ENCODE results near the gene WDR7. TPM values are rescaled to one million over a fixed set of nuclear protein-coding genes. Genes with fewer than 3 reads are reported as not detected.

WDR7 gene
- total RNA-seq, 1 experiment from 2014 or later, result 20.9 TPM

GRCh38 chr18:56716692-56717146 is 65.6 kb downstream of the WDR7 start:
- Histone ChIP-seq H3K4me3 (ENCODE audit: low read length) (no peak overlapping the region), H3K4me2 (ENCODE audit: low read depth, low read length, poor library complexity, severe bottlenecking) (no peak overlapping the region), H3K9me3 (ENCODE audit: low read length) (no peaks in the 10 kb centered on the region), H3K27ac (ENCODE audit: low read length) (no peak overlapping the region), H3K9me2 (replicated peaks; ENCODE audit: insufficient read depth, low read length) (no peaks in the 10 kb centered on the region), H3K36me3 (ENCODE audit: insufficient read depth, low read length) (no peaks in the 10 kb centered on the region), H2AFZ (ENCODE audit: low read length) (no peak overlapping the region), H3K4me1 (ENCODE audit: low read length) (peaks cover 5% of the 10 kb centered on the region; the same call in 1 of the 2 replicates), H3K79me2 (ENCODE audit: low read length) (no peaks in the 10 kb centered on the region), H3K27me3 (ENCODE audit: low read length) (no peaks in the 10 kb centered on the region), H4K20me1 (ENCODE audit: insufficient read depth, low read depth, low read length) (no peaks in the 10 kb centered on the region), H3K9ac (ENCODE audit: low read length) (no peak overlapping the region)
- DNase-seq, result no peak

DNA sequence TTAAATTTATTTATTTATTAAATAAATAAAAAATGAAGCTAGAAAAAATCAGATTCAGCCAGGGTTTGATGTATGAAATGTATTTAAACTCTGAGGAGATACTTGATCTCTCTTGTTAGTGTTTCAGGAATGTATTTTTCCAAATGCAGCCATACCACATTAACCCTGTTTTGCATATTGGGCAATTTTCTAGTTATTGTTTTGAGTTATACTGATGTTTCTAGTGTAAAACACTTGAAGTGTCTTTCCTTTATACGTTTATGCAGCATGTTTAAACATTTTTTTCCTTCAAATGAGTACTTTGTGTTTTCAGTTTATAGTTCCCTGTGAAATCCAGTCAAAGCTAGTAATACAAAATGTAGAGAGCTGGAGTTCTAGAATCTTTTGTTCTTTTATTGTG is 69.9 kb downstream of the WDR7 start:
- no peak overlapping the region for H2AFZ ChIP-seq (ENCODE audit: low read length)
- H3K9me3 ChIP-seq (ENCODE audit: low read length), result no peaks in the 10 kb centered on the region
- H3K4me1 ChIP-seq (ENCODE audit: low read length), result no peaks in the 10 kb centered on the region
- no peaks in the 10 kb centered on the region for H3K79me2 ChIP-seq (ENCODE audit: low read length)
- H3K36me3 ChIP-seq (ENCODE audit: insufficient read depth, low read length), result no peaks in the 10 kb centered on the region
- DNase-seq, result no peak
- no peak overlapping the region for H3K4me3 ChIP-seq (ENCODE audit: low read length)
- no peaks in the 10 kb centered on the region for H4K20me1 ChIP-seq (ENCODE audit: insufficient read depth, low read depth, low read length)
- no peak overlapping the region for H3K9ac ChIP-seq (ENCODE audit: low read length)
- no peaks in the 10 kb centered on the region for H3K9me2 ChIP-seq (replicated peaks; ENCODE audit: insufficient read depth, low read length)
- no peak overlapping the region for H3K4me2 ChIP-seq (ENCODE audit: low read depth, low read length, poor library complexity, severe bottlenecking)
- no peak overlapping the region for H3K27ac ChIP-seq (ENCODE audit: low read length)
- H3K27me3 ChIP-seq (ENCODE audit: low read length), result no peaks in the 10 kb centered on the region

GRCh38 chr18:56721491-56721890 is 70.3 kb downstream of the WDR7 start:
- H3K27ac ChIP-seq (ENCODE audit: low read length), result no peak overlapping the region
- H4K20me1 ChIP-seq (ENCODE audit: insufficient read depth, low read depth, low read length), result no peaks in the 10 kb centered on the region
- H3K4me2 ChIP-seq (ENCODE audit: low read depth, low read length, poor library complexity, severe bottlenecking), result no peak overlapping the region
- no peaks in the 10 kb centered on the region for H3K79me2 ChIP-seq (ENCODE audit: low read length)
- H2AFZ ChIP-seq (ENCODE audit: low read length), result no peak overlapping the region
- H3K4me1 ChIP-seq (ENCODE audit: low read length), result no peaks in the 10 kb centered on the region
- H3K9me2 ChIP-seq (replicated peaks; ENCODE audit: insufficient read depth, low read length), result no peaks in the 10 kb centered on the region
- DNase-seq, result no peak
- no peaks in the 10 kb centered on the region for H3K27me3 ChIP-seq (ENCODE audit: low read length)
- no peak overlapping the region for H3K9ac ChIP-seq (ENCODE audit: low read length)
- H3K36me3 ChIP-seq (ENCODE audit: insufficient read depth, low read length), result no peaks in the 10 kb centered on the region
- H3K9me3 ChIP-seq (ENCODE audit: low read length), result no peaks in the 10 kb centered on the region
- H3K4me3 ChIP-seq (ENCODE audit: low read length), result no peak overlapping the region

GRCh38 chr18:56722518-56722917 is 71.4 kb downstream of the WDR7 start:
- Histone ChIP-seq H4K20me1 (ENCODE audit: insufficient read depth, low read depth, low read length) (no peaks in the 10 kb centered on the region), H3K4me1 (ENCODE audit: low read length) (no peaks in the 10 kb centered on the region), H3K9ac (ENCODE audit: low read length) (no peak overlapping the region), H3K36me3 (ENCODE audit: insufficient read depth, low read length) (no peaks in the 10 kb centered on the region), H3K9me3 (ENCODE audit: low read length) (no peaks in the 10 kb centered on the region), H3K4me2 (ENCODE audit: low read depth, low read length, poor library complexity, severe bottlenecking) (no peak overlapping the region), H3K79me2 (ENCODE audit: low read length) (no peaks in the 10 kb centered on the region), H2AFZ (ENCODE audit: low read length) (no peak overlapping the region), H3K27me3 (ENCODE audit: low read length) (no peaks in the 10 kb centered on the region), H3K4me3 (ENCODE audit: low read length) (no peak overlapping the region), H3K27ac (ENCODE audit: low read length) (no peak overlapping the region), H3K9me2 (replicated peaks; ENCODE audit: insufficient read depth, low read length) (no peaks in the 10 kb centered on the region)
- DNase-seq, result no peak

GRCh38 chr18:56723068-56723467 is 71.9 kb downstream of the WDR7 start:
- Histone ChIP-seq H4K20me1 (ENCODE audit: insufficient read depth, low read depth, low read length) (no peaks in the 10 kb centered on the region), H3K27me3 (ENCODE audit: low read length) (no peaks in the 10 kb centered on the region), H2AFZ (ENCODE audit: low read length) (no peak overlapping the region), H3K36me3 (ENCODE audit: insufficient read depth, low read length) (no peaks in the 10 kb centered on the region), H3K27ac (ENCODE audit: low read length) (no peak overlapping the region), H3K9me3 (ENCODE audit: low read length) (no peaks in the 10 kb centered on the region), H3K4me1 (ENCODE audit: low read length) (no peaks in the 10 kb centered on the region), H3K79me2 (ENCODE audit: low read length) (no peaks in the 10 kb centered on the region), H3K9ac (ENCODE audit: low read length) (no peak overlapping the region), H3K4me2 (ENCODE audit: low read depth, low read length, poor library complexity, severe bottlenecking) (no peak overlapping the region), H3K9me2 (replicated peaks; ENCODE audit: insufficient read depth, low read length) (no peaks in the 10 kb centered on the region), H3K4me3 (ENCODE audit: low read length) (no peak overlapping the region)
- no peak for DNase-seq

- H3K9ac ChIP-seq (ENCODE audit: low read length), result no peak overlapping the region
- no peaks in the 10 kb centered on the region for H3K4me1 ChIP-seq (ENCODE audit: low read length)
- no peak overlapping the region for H2AFZ ChIP-seq (ENCODE audit: low read length)
- no peak overlapping the region for H3K27ac ChIP-seq (ENCODE audit: low read length)
- no peaks in the 10 kb centered on the region for H3K9me3 ChIP-seq (ENCODE audit: low read length)
- DNase-seq, result no peak
- no peaks in the 10 kb centered on the region for H3K27me3 ChIP-seq (ENCODE audit: low read length)
- H3K9me2 ChIP-seq (replicated peaks; ENCODE audit: insufficient read depth, low read length), result no peaks in the 10 kb centered on the region
- no peaks in the 10 kb centered on the region for H3K36me3 ChIP-seq (ENCODE audit: insufficient read depth, low read length)
- H3K4me2 ChIP-seq (ENCODE audit: low read depth, low read length, poor library complexity, severe bottlenecking), result no peak overlapping the region
- no peak overlapping the region for H3K4me3 ChIP-seq (ENCODE audit: low read length)
- no peaks in the 10 kb centered on the region for H3K79me2 ChIP-seq (ENCODE audit: low read length)
- H4K20me1 ChIP-seq (ENCODE audit: insufficient read depth, low read depth, low read length), result no peaks in the 10 kb centered on the region
These were observed 72.5 kb downstream of the WDR7 start for GRCh38 chr18:56723706-56724105.

- Histone ChIP-seq H3K4me3 (ENCODE audit: low read length) (no peak overlapping the region), H3K27ac (ENCODE audit: low read length) (no peak overlapping the region), H3K4me2 (ENCODE audit: low read depth, low read length, poor library complexity, severe bottlenecking) (no peak overlapping the region), H3K9me2 (replicated peaks; ENCODE audit: insufficient read depth, low read length) (no peaks in the 10 kb centered on the region), H3K36me3 (ENCODE audit: insufficient read depth, low read length) (no peaks in the 10 kb centered on the region), H3K9ac (ENCODE audit: low read length) (no peak overlapping the region), H3K9me3 (ENCODE audit: low read length) (no peaks in the 10 kb centered on the region), H2AFZ (ENCODE audit: low read length) (no peak overlapping the region), H3K79me2 (ENCODE audit: low read length) (no peaks in the 10 kb centered on the region), H4K20me1 (ENCODE audit: insufficient read depth, low read depth, low read length) (no peaks in the 10 kb centered on the region), H3K4me1 (ENCODE audit: low read length) (no peaks in the 10 kb centered on the region), H3K27me3 (ENCODE audit: low read length) (no peaks in the 10 kb centered on the region)
- no peak for DNase-seq
These were observed 75.7 kb downstream of the WDR7 start for GRCh38 chr18:56726906-56727305.

- Histone ChIP-seq H4K20me1 (ENCODE audit: insufficient read depth, low read depth, low read length) (no peaks in the 10 kb centered on the region), H3K4me2 (ENCODE audit: low read depth, low read length, poor library complexity, severe bottlenecking) (no peak overlapping the region), H3K4me3 (ENCODE audit: low read length) (no peak overlapping the region), H3K79me2 (ENCODE audit: low read length) (no peaks in the 10 kb centered on the region), H3K4me1 (ENCODE audit: low read length) (no peaks in the 10 kb centered on the region), H3K36me3 (ENCODE audit: insufficient read depth, low read length) (no peaks in the 10 kb centered on the region), H3K9me3 (ENCODE audit: low read length) (no peaks in the 10 kb centered on the region), H3K9me2 (replicated peaks; ENCODE audit: insufficient read depth, low read length) (no peaks in the 10 kb centered on the region), H2AFZ (ENCODE audit: low read length) (no peak overlapping the region), H3K27ac (ENCODE audit: low read length) (no peak overlapping the region), H3K9ac (ENCODE audit: low read length) (no peak overlapping the region), H3K27me3 (ENCODE audit: low read length) (no peaks in the 10 kb centered on the region)
- no peak for DNase-seq
These were observed 76.2 kb downstream of the WDR7 start for GRCh38 chr18:56727399-56727798.

GRCh38 chr18:56728741-56729140 is 77.6 kb downstream of the WDR7 start:
- Histone ChIP-seq H3K27ac (ENCODE audit: low read length) (no peak overlapping the region), H3K27me3 (ENCODE audit: low read length) (no peaks in the 10 kb centered on the region), H3K4me2 (ENCODE audit: low read depth, low read length, poor library complexity, severe bottlenecking) (no peak overlapping the region), H3K9ac (ENCODE audit: low read length) (no peak overlapping the region), H2AFZ (ENCODE audit: low read length) (no peak overlapping the region), H3K79me2 (ENCODE audit: low read length) (no peaks in the 10 kb centered on the region), H3K4me3 (ENCODE audit: low read length) (no peak overlapping the region), H4K20me1 (ENCODE audit: insufficient read depth, low read depth, low read length) (no peaks in the 10 kb centered on the region), H3K9me2 (replicated peaks; ENCODE audit: insufficient read depth, low read length) (no peaks in the 10 kb centered on the region), H3K9me3 (ENCODE audit: low read length) (no peaks in the 10 kb centered on the region), H3K4me1 (ENCODE audit: low read length) (no peaks in the 10 kb centered on the region), H3K36me3 (ENCODE audit: insufficient read depth, low read length) (no peaks in the 10 kb centered on the region)
- DNase-seq, result no peak

All from Karpas-422 (cell line).